GM18951 (cell line): ENCODE data around the gene BEGAIN.

Source experiments
- POLR2A ChIP-seq: IDR thresholded peaks from 4 replicates; pipeline ENCODE4 v1.6.1; 2011; ENCODE audit warnings: mild to moderate bottlenecking; ENCODE audit not compliant: insufficient read length, insufficient read depth; ENCODE audit errors: extremely low read depth
- in situ Hi-C: fragments of 300-500 bp; cut with MboI; formaldehyde crosslinking; loops from one replicate; pipeline ENCODE4 v1.12.0; 2022; ENCODE audit warnings: low sequenced_read_pairs, mixed read lengths, inconsistent platforms; ENCODE audit not compliant: unreplicated experiment

Gene BEGAIN

GRCh38 chr14:100586403-100587085, 673 bp downstream of the BEGAIN start:
- no peak for TF ChIP-seq POLR2A
- in situ Hi-C loops = no loop called here

GRCh38 chr14:100586153-100586402, 1.1 kb downstream of the BEGAIN start:
- TF ChIP-seq POLR2A = no peak
- in situ Hi-C loops = no loop called here

GRCh38 chr14:100585448-100586152, 1.6 kb downstream of the BEGAIN start:
- in situ Hi-C loops = no loop called here
- TF ChIP-seq POLR2A = no peak

GRCh38 chr14:100584056-100585031, 2.9 kb downstream of the BEGAIN start:
- TF ChIP-seq POLR2A = no peak

GRCh38 chr14:100583245-100583644, 4.0 kb downstream of the BEGAIN start:
- in situ Hi-C loops = no loop called here

More at GRCh38 chr14:100584056-100585031, 2.9 kb downstream of the BEGAIN start:
- in situ Hi-C loops = no loop called here

GRCh38 chr14:100582496-100583165, 4.6 kb downstream of the BEGAIN start:
- TF ChIP-seq POLR2A = no peak
- in situ Hi-C loops = no loop called here

More at GRCh38 chr14:100583245-100583644, 4.0 kb downstream of the BEGAIN start:
- no peak for TF ChIP-seq POLR2A

- TF ChIP-seq POLR2A = no peak
- in situ Hi-C loops = no loop called here
Measured at GRCh38 chr14:100581228-100582145, 5.7 kb downstream of the BEGAIN start.

- in situ Hi-C loops = no loop called here
Measured at GRCh38 chr14:100580316-100581227, 6.6 kb downstream of the BEGAIN start.

GRCh38 chr14:100578552-100578951, 8.7 kb downstream of the BEGAIN start:
- no peak for TF ChIP-seq POLR2A
- in situ Hi-C loops = no loop called here

More at GRCh38 chr14:100580316-100581227, 6.6 kb downstream of the BEGAIN start:
- no peak for TF ChIP-seq POLR2A

- in situ Hi-C loops = no loop called here
- TF ChIP-seq POLR2A = no peak
Measured at GRCh38 chr14:100577986-100578431, 9.2 kb downstream of the BEGAIN start.
